ENCODE data around the gene SNED1.

The SNED1 gene

GRCh38 chr2:240992572-240993291, 5.7 kb upstream of the SNED1 start:
- no peak for DNase-seq (ENCODE audit: low read depth in 2 of 2)

DNA sequence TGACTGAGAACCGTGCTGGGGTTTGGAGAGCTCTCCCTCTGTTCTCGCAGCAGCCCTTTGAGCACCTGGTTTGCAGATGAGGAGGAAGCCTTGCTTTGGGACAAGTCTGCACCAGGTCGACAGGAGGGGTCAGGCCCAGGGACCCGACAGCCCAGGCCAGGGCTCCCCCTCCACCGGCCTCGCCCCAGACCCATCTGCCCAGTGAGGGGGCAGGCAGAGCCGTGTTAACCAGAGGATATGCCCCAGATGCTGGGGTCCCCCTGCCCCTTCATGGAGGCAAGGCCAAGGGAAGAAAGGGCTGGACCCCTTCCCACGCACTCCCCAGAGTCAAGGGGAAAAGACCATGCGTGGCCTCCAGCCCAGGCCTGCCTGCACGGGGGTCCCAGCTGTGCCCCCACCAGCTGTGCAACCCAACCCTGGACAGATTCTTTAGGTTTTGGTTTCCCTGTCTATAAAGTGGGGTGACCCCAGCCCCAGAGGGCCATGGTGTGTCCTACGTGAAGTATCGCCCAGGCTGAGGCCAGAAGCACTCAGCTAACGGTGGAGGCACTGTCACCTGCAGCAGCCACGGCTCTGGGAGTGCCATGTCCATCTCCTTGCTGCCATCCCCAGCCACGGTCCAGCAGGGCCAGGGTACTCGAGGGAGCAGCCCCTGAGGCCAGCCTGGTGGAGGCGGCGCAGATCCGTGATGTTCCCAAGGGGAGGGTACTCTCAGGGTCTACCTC, 4.8 kb upstream of the SNED1 start:
- DNase-seq (ENCODE audit: low read depth in 2 of 2): no peak

GRCh38 chr2:240994171-240994896, 4.1 kb upstream of the SNED1 start:
- no peak for DNase-seq (ENCODE audit: low read depth in 2 of 2)

- DNase-seq (ENCODE audit: low read depth in 2 of 2): no peak
Observed at GRCh38 chr2:240995041-240996021, 3.1 kb upstream of the SNED1 start.

GRCh38 chr2:240996161-240996833, 2.1 kb upstream of the SNED1 start:
- DNase-seq (ENCODE audit: low read depth in 2 of 2): no peak

DNA sequence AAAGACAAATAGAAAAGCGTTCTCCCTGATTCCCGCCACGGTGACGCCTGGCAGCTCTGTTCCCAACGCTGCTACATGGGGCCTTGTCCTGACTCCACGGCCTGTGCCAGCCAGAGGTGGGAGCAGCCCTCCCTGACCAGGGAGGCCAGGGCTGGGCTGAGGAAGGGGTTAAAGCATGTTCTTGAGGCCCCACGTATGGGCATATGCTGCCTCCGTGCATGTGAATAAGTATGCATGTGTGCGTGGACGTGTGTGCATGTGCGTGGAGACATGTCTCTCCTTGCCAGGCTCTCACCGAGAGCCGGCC, 1.6 kb upstream of the SNED1 start:
- DNase-seq (ENCODE audit: low read depth in 2 of 2): no peak

GRCh38 chr2:240997141-240997855, 1.1 kb upstream of the SNED1 start:
- no peak for DNase-seq (ENCODE audit: low read depth in 2 of 2)

- no peak for DNase-seq (ENCODE audit: low read depth in 2 of 2)
Observed at GRCh38 chr2:240998706-240998994, 232 bp downstream of the SNED1 start.

DNA sequence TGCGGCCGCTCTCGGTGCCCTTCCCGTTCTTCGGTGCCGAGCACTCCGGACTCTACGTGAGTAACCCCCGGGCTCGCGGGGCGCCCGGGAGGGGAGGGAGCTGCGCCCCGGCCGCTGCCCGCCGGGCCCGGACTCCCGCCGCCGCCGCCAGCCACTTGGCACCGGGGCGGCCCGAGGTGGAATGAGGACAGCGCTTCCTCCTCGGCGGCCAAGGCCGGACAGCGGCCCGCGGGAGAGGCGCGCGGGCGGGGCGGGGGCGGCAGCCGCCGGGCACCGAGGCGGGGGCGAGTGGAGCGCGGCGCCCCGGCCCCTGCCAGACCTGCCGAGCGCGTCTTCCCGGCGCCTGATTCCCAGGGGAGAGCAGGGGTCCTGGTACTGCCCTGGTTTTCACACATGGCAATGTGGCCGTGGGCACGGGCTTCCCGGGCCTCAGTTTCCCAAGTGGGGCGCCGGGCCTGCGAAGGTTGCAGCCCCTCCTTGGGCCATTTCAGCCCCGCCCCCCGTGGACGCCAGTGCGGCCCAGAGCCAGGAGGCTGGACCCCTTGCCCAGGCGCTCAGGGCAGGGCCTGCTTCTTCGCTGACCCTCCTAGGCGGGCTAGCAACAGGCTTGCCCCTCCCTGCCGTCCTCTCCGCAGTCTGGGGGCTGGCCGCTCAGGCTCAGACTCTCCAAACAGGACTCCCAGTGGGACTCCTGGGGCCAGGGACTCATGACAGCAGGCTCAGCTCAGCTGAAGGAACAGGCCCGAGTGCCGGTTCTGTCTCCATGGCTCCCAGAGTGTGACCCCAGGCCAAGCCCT, 775 bp downstream of the SNED1 start:
- DNase-seq (ENCODE audit: low read depth in 2 of 2): no peak

- no peak for DNase-seq (ENCODE audit: low read depth in 2 of 2)
Observed at GRCh38 chr2:240999873-241000541, 1.6 kb downstream of the SNED1 start.

GRCh38 chr2:241000831-241001321, 2.5 kb downstream of the SNED1 start:
- DNase-seq (ENCODE audit: low read depth in 2 of 2): no peak

- DNase-seq (ENCODE audit: low read depth in 2 of 2): no peak
Observed at GRCh38 chr2:241001413-241002274, 3.2 kb downstream of the SNED1 start.

GRCh38 chr2:241002275-241003046, 4.0 kb downstream of the SNED1 start:
- DNase-seq (ENCODE audit: low read depth in 2 of 2): no peak

GRCh38 chr2:241003047-241003360, 4.6 kb downstream of the SNED1 start:
- DNase-seq (ENCODE audit: low read depth in 2 of 2): no peak

GRCh38 chr2:241003369-241003768, 5.0 kb downstream of the SNED1 start:
- no peak for DNase-seq (ENCODE audit: low read depth in 2 of 2)

GRCh38 chr2:241003830-241004564, 5.6 kb downstream of the SNED1 start:
- no peak for DNase-seq (ENCODE audit: low read depth in 2 of 2)

- no peak for DNase-seq (ENCODE audit: low read depth in 2 of 2)
Observed at GRCh38 chr2:241005569-241005968, 7.2 kb downstream of the SNED1 start.

Data from stimulated activated CD8-positive, alpha-beta memory T cell treated with anti-CD3 and anti-CD28 coated beads, Interleukin-7, amount 100 ng/mL, for 4 hours (primary cell).